NCI-H2081 treated with DMSO at 0.1 percent for 48 hours (cell line): Measurements from ENCODE around the gene ATP6AP1.

ENCODE experiments used
- DNase-seq: peaks from one replicate; lab custom pipeline; 2025; lab: John Stamatoyannopoulos, UW

Gene ATP6AP1

GRCh38 chrX:154430916-154431315, 2.4 kb downstream of the ATP6AP1 start:
- no peak for DNase-seq

- DNase-seq: no peak
Observed at GRCh38 chrX:154431341-154431740, 2.9 kb downstream of the ATP6AP1 start.

GRCh38 chrX:154432210-154432609, 3.7 kb downstream of the ATP6AP1 start:
- no peak for DNase-seq

- DNase-seq: no peak
Observed at GRCh38 chrX:154433605-154434004, 5.1 kb downstream of the ATP6AP1 start.

- no peak for DNase-seq
Observed at GRCh38 chrX:154434394-154435168, 6.1 kb downstream of the ATP6AP1 start.

- DNase-seq: no peak
Observed at GRCh38 chrX:154435171-154435733, 6.8 kb downstream of the ATP6AP1 start.

GRCh38 chrX:154436374-154436982, 8.0 kb downstream of the ATP6AP1 start:
- DNase-seq: no peak

GRCh38 chrX:154436983-154437752, 8.7 kb downstream of the ATP6AP1 start, which contains the start of gene GDI1:
GDI1 (plus strand) TSS chrX:154437154; CDS start chrX:154437255, 101 bp downstream.
- DNase-seq: no peak

GRCh38 chrX:154437971-154438893, 9.8 kb downstream of the ATP6AP1 start:
- no peak for DNase-seq

GRCh38 chrX:154439841-154440240, 11.4 kb downstream of the ATP6AP1 start:
- no peak for DNase-seq

GRCh38 chrX:154440623-154441357, 12.3 kb downstream of the ATP6AP1 start:
- DNase-seq: no peak

- DNase-seq: no peak
Observed at GRCh38 chrX:154441564-154441963, 13.1 kb downstream of the ATP6AP1 start.

- no peak for DNase-seq
Observed at GRCh38 chrX:154441984-154442707, 13.7 kb downstream of the ATP6AP1 start.

GRCh38 chrX:154443479-154443910, 15.0 kb downstream of the ATP6AP1 start:
- no peak for DNase-seq

GRCh38 chrX:154443992-154444754, 15.7 kb downstream of the ATP6AP1 start, which contains the start of gene FAM50A:
FAM50A (plus strand) TSS chrX:154444141; CDS start chrX:154444236, 95 bp downstream.
- DNase-seq: no peak

- DNase-seq: no peak
Observed at GRCh38 chrX:154444755-154445246, 16.3 kb downstream of the ATP6AP1 start.

GRCh38 chrX:154445776-154446175, 17.3 kb downstream of the ATP6AP1 start:
- no peak for DNase-seq

GRCh38 chrX:154446430-154446829, 18.0 kb downstream of the ATP6AP1 start:
- DNase-seq: no peak

GRCh38 chrX:154448484-154448883, 20.0 kb downstream of the ATP6AP1 start:
- no peak for DNase-seq
